Measurements from ENCODE around the gene DUSP6. TPM values are rescaled to one million over a fixed set of nuclear protein-coding genes. Genes with fewer than 3 reads are reported as not detected.

Gene DUSP6
- total and polyA plus RNA-seq, 2 of the 13 experiments (the other 11 are each of a cell fraction or from before 2014, with no cell fraction given) = 40.9 to 161 TPM

DNA sequence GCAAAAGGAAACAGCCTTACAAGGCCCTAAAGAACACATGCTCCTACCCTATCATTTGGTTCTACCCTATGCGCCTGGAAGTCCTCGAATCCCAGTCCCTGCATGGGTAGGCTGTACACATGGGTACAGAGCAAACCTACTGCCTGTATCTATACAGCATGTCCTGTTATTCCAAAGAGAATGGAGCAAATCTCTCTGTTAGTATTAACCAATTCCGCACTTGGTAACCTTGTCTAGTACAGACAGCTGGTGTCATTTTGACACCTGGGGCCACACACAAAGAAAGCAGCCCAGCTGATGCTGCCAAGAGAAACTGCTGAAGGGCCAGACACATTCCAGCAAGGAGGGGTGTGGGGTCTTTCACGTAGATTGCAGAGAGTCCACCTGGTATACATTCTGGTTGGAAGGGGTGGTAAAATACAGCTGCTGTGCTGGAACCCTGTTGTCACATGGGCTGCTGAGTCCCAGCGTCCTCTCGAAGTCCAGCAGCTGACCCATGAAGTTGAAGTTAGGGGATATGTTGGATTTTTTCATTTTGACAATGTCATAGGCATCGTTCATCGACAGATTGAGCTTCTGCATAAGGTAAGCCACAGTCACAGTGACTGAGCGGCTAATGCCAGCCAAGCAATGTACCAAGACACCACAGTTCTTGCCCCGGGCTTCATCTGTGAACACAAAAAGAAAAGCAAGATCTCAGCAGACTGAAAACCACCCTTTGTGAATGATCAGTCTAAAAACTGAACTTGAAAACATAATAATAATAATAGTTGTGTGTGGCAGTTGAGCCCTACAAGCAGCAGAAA, 3.2 kb downstream of the DUSP6 start (continued):
- TF ChIP-seq KDM6A (CRISPR knock-in tag; IDR thresholded peaks at IDR 0.05; ENCODE audit: low read depth) = no peak
- TF ChIP-seq ZNF160 (CRISPR knock-in tag; IDR thresholded peaks at IDR 0.05) = 0 out of 2 replicates have a peak, but pooled peaks have one; percentile 44
- TF ChIP-seq SP2 (CRISPR knock-in tag; IDR thresholded peaks at IDR 0.05) = no peak
- TF ChIP-seq ZNF543 (CRISPR knock-in tag; IDR thresholded peaks at IDR 0.05) = peak; percentile 39; the same call in 1 of the 2 replicates
- no peak for TF ChIP-seq ZNF441 (CRISPR knock-in tag; IDR thresholded peaks at IDR 0.05; ENCODE audit: borderline replicate concordance)
- no peak for TF ChIP-seq ATF1 (CRISPR knock-in tag; IDR thresholded peaks at IDR 0.05)
- TF ChIP-seq CCDC6 (CRISPR knock-in tag; IDR thresholded peaks at IDR 0.05) = no peak
- TF ChIP-seq CHD2 (IDR thresholded peaks at IDR 0.05; ENCODE audit: low read depth, low read length) = no peak

DNA sequence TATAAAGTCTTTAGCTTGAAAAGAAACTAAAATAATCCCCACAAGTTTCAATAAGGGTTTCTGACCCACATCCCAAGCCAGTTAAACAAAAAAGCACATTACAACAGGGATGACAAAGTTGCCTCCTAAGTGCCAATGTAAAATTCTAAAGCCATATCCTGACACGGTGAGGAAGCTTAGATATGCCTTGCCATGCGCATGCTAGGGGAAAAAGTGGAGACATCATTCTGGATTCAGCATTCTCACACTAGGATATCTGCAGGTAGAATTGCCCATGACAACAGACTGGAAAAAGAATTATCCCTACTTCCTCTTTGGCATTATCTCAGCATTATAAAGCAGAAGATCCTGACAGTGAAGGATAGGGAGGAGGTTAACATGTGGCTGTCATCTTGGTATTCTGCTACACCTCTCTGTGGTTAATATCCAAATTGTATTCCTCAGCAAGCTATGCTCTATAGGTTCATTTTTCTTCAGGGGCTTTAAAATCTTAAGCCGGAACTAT, 4.9 kb downstream of the DUSP6 start:
- DNase-seq (ENCODE audit: low spot score) (no peak), FAIRE-seq (no peak), ATAC-seq (no peak)
- Histone ChIP-seq H3K36me3 (replicated peaks in 1 of 2; ENCODE audit: control insufficient read depth in 1 of 2, insufficient read depth in 2 of 2, low read length in 2 of 2) (peaks cover 8 to 26% of the 10 kb centered on the region in 2 experiments), H2AFZ (ENCODE audit: low read length) (no peak overlapping the region), H3K9me3 (ENCODE audit: low read length) (no peaks in the 10 kb centered on the region), H3K4me2 (ENCODE audit: low read depth, low read length) (peak overlapping the region; percentile 94), H3K4me3 (replicated peaks in 1 of 3; ENCODE audit: insufficient read depth in 1 of 3, low read depth in 2 of 3, low read length in 3 of 3) (peak overlapping the region in 2 of 3 experiments; percentile 28 to 98; a peak in 3 of 6 replicates), H3K4me1 (ENCODE audit: insufficient read depth, low read length) (peaks cover 66% of the 10 kb centered on the region), H3K79me2 (ENCODE audit: insufficient read depth, low read length) (peaks cover 48% of the 10 kb centered on the region), H3K9ac (ENCODE audit: insufficient read depth, low read depth, low read length) (no peak overlapping the region), H3K27me3 (ENCODE audit: control insufficient read depth in 1 of 2, insufficient read depth in 2 of 2, low read length in 2 of 2) (peaks cover 0 to 9% of the 10 kb centered on the region in 2 experiments; a peak in 1 of 5 replicates), H4K20me1 (ENCODE audit: insufficient read depth, low read length) (peaks cover 51% of the 10 kb centered on the region), H3K27ac (ENCODE audit: extremely low read length, insufficient read depth, low read length) (peak overlapping the region; percentile 89)
- intact Hi-C loops (cut with micrococcal nuclease; ENCODE audit: unreplicated experiment) (loop anchor here (2.0 kb wide), 1 partner anchor 297 kb away; no protein-coding TSS in a partner anchor), in situ Hi-C loops (cut with HindIII; ENCODE audit: extremely low pct_ligation_motif_present, low pct_unique_long_range_greater_than_20kb) (loop anchor here (25.0 kb wide), 1 partner anchor 285 kb away; no protein-coding TSS in a partner anchor)
- no TSS peak for BruUV-seq (replicated peaks)
- WGBS (ENCODE audit: low lambda C conversion rate) = 78% methylated on average over 3 of the region's 3 CpGs
- POLR2A ChIA-PET = interaction anchor here (1.3 to 3.9 kb wide), 3 partner anchors 10 to 32 kb away, joined by 3 to 13 read pairs (median 7); no protein-coding TSS in a partner anchor
- CTCF ChIA-PET (ENCODE audit: low intra/inter-chr PET ratio, low total read pairs) = no interaction called here
- TF ChIP-seq AHR (CRISPR knock-in tag; IDR thresholded peaks at IDR 0.05) (no peak), ZNF878 (CRISPR knock-in tag; IDR thresholded peaks at IDR 0.05) (no peak; the same call in 1 of the 2 replicates), ZNF616 (CRISPR knock-in tag; IDR thresholded peaks at IDR 0.05; ENCODE audit: low read depth) (no peak), ZNF841 (CRISPR knock-in tag; IDR thresholded peaks at IDR 0.05; ENCODE audit: borderline replicate concordance) (no peak), ZNF557 (CRISPR knock-in tag; IDR thresholded peaks at IDR 0.05) (0 out of 2 replicates have a peak, but pooled peaks have one; percentile 38), AKAP8 (CRISPR knock-in tag; IDR thresholded peaks at IDR 0.05) (0 out of 2 replicates have a peak, but pooled peaks have one; percentile 53), PAF1 (CRISPR knock-in tag; IDR thresholded peaks at IDR 0.05) (peak; percentile 96), ZNF446 (CRISPR knock-in tag; IDR thresholded peaks at IDR 0.05) (no peak), ZNF354B (CRISPR knock-in tag; IDR thresholded peaks at IDR 0.05) (0 out of 2 replicates have a peak, but pooled peaks have one; percentile 20), MIXL1 (CRISPR knock-in tag; IDR thresholded peaks at IDR 0.05) (0 out of 2 replicates have a peak, but pooled peaks have one; percentile 7), RBFOX2 (IDR thresholded peaks at IDR 0.05; ENCODE audit: low read depth, low read length) (peak; percentile 91), ZNF251 (CRISPR knock-in tag; IDR thresholded peaks at IDR 0.05) (no peak), JUND (CRISPR knock-in tag; IDR thresholded peaks at IDR 0.05) (no peak)
- TF ChIP-seq, protein P1, sequence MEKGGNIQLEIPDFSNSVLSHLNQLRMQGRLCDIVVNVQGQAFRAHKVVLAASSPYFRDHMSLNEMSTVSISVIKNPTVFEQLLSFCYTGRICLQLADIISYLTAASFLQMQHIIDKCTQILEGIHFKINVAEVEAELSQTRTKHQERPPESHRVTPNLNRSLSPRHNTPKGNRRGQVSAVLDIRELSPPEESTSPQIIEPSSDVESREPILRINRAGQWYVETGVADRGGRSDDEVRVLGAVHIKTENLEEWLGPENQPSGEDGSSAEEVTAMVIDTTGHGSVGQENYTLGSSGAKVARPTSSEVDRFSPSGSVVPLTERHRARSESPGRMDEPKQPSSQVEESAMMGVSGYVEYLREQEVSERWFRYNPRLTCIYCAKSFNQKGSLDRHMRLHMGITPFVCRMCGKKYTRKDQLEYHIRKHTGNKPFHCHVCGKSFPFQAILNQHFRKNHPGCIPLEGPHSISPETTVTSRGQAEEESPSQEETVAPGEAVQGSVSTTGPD (CRISPR knock-in tag; IDR thresholded peaks at IDR 0.05) = no peak
